HG03521 (cell line): Measurements from ENCODE around the gene UCN2.
"Not testable (repeated sequence)": the region's sequence is repeated elsewhere in the genome, so short reads cannot be mapped to it uniquely, and the experiment has no call there.

ENCODE experiments used
- ATAC-seq: cut with Tn5 transposase; IDR thresholded peaks from one replicate; pipeline ENCODE4 v1.9.1; 2021; ENCODE audit warnings: mild to moderate bottlenecking, moderate library complexity; ENCODE audit not compliant: unreplicated experiment

The UCN2 gene

GRCh38 chr3:48543271-48543866 lies 20.2 kb downstream of the UCN2 start:
- no peak for ATAC-seq

DNA sequence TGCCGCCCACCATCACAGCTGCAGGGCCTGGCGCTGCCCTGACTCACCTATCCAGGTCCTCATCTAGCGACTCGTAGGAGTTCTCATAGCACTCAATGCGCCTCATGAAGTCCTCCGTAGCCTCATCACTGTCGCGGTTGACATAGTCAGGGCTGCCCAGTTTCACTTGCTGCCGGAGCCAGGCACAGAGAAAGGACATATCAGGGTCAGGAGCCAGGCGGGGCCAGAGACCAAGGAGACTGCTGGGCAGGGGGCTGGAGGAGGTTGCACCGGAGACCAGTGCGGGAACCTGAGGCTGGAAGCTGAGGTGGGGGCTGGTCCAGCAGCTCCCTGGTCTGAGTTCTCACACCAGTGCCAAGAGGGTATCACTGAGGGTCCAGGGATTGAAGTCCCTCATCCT lies 25.1 kb downstream of the UCN2 start:
- no peak for ATAC-seq

- no peak for ATAC-seq
These were observed 26.8 kb downstream of the UCN2 start for GRCh38 chr3:48536785-48537184.

DNA sequence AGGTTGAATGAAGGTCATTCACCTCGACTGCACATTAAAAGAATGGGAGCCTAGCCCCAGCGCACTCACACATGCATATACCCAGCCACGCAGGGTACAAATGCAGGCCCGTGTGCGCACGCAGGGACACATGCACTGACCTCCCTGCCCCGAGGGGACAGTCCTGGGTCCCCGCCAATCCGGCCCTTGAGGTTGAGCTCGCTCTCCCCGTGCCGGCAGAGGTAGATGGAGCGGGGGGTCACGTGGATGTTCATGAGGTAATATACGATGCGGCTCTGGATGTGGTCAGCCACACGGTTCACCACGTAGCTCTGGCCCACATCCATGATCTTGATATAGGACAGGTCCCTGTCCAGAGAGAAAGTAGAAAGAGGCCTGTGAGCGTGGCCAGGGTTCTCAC lies 27.5 kb downstream of the UCN2 start:
- no peak for ATAC-seq

GRCh38 chr3:48535578-48535977 lies 28.0 kb downstream of the UCN2 start:
- no peak for ATAC-seq

DNA sequence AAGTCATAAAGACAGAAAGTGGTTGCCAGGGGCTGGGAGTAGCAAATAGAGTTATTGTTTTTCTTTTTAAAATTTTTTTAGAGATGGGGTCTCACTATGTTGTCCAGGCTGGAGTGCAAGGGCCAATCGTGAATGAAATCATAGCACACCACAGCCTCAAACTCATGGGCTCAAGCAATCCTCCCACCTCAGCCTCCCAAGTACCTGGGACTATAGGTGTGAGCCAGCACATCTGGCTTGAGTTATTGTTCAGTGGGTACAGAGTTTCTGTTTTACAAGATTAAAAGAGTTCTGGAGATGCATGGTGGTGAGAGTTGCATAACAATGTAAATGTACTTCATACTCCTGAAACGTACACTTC lies 30.6 kb downstream of the UCN2 start:
- no peak for ATAC-seq

DNA sequence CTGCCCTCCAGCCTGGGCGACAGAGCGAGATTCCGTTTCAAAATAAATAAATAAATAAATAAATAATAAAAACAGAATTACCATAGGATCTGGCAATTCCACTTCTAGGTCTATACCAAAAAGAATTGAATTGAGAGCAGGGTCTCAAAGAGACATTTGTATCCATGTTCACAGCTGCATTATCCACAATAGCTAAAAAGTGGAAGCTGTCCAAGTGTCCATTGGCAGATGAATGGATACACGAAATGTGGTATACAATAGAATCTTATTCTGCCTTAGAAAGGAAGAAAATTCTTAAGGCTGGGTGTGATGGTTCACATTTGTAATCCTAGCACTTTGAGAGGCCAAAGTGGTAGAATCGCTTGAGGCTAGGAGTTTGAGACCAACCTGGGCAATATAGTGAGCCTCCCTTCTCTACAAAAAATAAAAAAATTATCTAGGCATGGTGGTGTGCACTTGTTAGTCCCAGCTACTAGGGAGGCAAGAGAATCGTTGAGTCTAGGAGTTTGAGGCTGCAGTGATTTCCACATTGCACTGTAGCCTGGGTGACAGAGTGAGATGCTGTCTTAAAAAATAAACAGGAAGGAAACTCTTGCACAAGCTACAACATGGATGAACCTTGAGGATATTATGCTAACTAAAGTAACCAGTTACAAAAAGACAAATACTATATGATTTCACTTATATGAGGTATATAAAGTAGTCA lies 31.2 kb downstream of the UCN2 start:
- ATAC-seq = no peak

- not testable (repeated sequence) for ATAC-seq
These were observed 32.9 kb downstream of the UCN2 start for GRCh38 chr3:48530701-48531100.

DNA sequence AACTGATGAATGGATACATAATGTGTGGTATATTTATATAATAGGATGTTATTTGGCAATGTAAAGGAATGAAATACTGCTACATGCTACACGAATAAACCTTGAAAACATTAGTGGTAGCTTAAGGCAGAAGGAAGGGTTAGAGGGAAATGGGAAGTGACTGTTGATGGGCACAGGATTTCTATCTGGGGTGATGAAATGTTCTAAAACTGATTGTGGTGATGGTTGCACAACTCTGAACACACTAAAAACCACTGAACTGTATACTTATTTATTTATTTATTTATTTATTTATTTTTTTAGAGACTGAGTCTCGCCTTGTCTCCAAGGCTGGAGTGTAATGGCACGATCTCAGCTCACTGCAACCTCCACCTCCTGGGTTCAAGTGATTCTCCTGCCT lies 34.8 kb downstream of the UCN2 start:
- no peak for ATAC-seq

- no peak for ATAC-seq
These were observed 35.5 kb downstream of the UCN2 start for GRCh38 chr3:48528048-48528447.

DNA sequence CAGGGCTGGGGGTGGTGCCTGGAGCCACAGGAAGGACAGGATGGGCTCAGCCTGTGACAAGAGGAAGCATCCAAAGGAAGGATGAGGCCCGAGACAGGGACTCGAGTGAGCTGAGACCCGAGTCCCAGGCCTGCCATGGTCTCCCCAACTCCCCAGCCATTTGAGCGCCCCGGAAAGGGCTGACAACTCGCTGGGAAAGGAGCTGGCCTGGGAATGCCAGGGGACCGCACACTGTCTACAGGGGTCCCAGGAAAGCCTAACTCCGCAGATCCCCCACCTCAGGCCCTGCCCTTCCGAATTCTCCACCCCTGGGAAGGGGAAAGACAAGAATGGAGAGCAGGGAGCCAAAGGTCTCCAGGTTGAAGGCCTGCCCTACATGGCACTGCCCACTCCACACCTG lies 38.6 kb downstream of the UCN2 start:
- no peak for ATAC-seq

- ATAC-seq = no peak
These were observed 41.9 kb downstream of the UCN2 start for GRCh38 chr3:48521635-48522034.

DNA sequence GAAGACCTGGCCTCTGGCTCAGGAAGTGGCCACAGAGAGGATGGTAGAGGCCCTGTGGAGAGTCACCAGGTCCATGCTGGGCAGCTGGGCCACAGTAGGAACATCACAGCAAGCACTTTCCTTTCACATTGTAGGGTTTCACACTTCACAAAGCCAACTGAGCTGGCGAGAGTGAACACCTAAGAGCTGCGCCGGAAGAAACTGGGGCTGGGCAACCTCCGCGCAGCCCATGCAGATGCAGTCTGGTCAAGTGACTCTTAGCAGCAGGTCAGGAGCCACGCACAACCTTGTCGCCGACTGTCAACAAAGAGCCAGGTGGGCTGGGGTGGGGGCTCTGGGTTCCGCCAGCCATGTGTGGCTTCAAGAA lies 44.3 kb downstream of the UCN2 start:
- no peak for ATAC-seq

DNA sequence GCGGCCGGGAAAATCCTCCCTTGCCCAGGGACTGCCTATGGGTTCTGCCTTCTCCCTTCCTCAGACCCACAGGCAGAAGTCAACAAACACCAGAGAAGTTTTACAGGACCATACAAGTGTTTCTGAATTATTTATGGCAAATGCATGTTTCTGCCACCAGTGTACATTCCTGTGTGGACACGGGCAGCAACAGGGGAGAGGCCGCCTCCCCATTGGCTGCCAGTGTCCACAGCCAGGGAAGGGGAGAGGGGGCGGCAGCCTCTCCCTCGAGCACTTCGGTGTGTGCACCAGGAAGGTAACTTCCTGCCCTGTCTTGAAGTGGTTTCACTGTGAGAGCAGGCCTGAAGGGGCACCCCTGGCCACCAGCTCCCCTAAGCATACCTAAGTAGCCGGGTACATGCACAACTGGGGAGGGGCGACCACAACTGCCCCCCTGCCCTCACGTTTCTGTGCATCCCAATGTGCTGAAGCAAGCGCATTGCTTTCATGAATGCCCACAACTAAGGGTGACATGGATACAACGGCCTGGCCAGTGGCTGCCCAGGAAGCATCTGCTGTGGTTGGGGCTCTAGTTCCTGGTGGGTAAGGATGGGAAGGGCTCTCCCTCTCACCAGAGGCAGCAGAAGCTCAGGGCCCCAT lies 44.8 kb downstream of the UCN2 start:
- no peak for ATAC-seq

DNA sequence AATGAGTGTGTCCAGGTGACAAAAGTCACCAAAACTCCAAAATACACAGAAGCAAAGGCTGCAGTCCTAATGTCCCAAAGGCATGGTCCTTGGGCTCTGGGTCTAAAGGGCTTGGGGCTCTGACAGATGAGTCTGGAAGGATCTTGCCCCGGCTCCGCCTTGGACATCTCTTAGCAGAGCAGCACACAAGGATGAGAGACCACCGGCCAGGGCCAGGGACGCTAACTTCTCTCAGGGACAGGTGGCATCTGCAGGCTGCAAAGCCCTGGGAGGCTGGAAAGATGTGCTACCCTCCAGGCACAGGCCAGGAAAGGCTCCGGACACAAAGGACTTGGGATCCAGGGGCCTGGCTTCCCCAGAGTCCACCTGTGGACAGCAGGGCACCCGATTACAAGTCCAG lies 45.5 kb downstream of the UCN2 start:
- ATAC-seq = no peak

DNA sequence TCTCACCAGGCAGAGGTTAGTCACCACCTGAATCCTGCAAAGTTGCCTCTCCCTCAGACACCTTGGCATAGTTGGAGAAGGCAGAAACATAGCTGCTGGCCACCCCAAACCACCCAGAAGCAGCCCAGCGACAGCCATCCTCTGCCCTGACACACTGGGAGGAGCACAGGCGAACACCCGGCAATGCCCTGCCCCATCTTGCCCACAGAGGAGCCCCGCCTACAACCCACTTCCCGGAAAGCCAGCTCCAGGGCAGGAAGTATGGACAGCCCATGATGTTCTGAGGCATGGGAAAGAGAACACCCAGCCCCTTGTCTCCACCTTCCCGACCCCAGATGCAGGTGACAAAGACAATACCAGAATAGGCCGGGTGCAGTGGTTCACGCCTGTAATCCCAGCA lies 47.0 kb downstream of the UCN2 start:
- no peak for ATAC-seq

- ATAC-seq = no peak
These were observed 49.0 kb downstream of the UCN2 start for GRCh38 chr3:48514431-48515227.
